IPS-11a (cell line): ENCODE data around the gene VAV3.

Experiments used
- H3K4me3 ChIP-seq: one replicate; pipeline ENCODE4 v1.5.1; 2013; ENCODE audit warnings: low read depth, low read length, control low read depth

VAV3 gene

DNA sequence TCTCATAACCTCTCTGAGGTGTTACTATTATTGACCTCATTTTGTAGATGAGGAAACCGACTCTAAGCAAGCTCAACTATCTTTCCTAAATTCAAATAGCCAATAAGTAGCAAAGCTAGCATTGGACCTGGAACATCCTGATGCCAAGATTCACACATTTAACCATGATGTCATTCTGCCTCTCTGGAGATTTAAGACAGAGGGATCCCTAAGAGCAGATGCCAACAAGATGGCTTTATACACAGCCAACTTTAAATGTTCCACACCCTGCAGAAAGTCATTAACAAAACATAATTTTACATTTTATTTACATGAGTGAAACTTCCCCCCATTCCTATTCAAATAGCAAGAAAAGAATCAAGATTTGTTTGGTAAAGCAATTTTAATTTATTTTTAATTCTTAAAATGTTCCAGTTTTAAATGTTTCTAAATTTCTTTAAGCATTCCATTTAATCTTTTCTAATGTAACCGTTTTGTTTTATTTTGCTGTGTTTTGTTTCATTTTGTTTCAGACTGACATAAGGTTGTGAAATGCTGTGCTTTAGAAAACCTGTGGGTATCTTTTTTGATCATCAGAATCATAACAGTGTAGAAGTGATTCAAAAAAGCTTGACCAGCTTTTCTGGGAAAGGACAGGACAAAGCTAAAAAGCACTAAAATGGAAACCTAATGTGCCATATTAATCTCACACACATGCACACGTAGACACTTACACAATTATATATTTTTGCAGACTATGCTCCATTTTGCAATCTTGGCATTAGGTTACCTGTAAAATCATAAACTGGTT lies 7.6 kb upstream of the VAV3 start:
- H3K4me3 ChIP-seq = no peak overlapping the region

DNA sequence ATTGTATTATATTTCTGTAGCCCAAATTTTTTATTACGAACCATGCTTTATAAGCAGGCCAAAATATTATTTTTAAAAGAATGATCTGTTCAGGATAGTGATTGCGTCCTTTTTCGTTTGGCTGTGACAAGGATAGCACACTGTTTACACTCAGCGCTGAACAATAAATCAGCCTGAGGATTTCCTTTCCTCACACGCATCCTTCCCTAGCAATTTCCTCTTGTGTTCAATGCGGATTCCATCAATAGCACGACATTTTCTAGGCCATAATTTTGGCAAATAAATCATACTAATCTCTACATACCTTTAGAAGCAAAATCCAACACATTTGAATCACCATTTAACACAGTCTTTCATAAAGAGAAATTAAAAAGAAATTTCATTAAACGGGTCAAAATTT lies 1.6 kb upstream of the VAV3 start:
- no peak overlapping the region for H3K4me3 ChIP-seq

GRCh38 chr1:107964336-107965109 lies 457 bp downstream of the VAV3 start:
- H3K4me3 ChIP-seq = peak overlapping the region; percentile 67

GRCh38 chr1:107963601-107964335 lies 1.2 kb downstream of the VAV3 start:
- H3K4me3 ChIP-seq = peak overlapping the region; percentile 67

DNA sequence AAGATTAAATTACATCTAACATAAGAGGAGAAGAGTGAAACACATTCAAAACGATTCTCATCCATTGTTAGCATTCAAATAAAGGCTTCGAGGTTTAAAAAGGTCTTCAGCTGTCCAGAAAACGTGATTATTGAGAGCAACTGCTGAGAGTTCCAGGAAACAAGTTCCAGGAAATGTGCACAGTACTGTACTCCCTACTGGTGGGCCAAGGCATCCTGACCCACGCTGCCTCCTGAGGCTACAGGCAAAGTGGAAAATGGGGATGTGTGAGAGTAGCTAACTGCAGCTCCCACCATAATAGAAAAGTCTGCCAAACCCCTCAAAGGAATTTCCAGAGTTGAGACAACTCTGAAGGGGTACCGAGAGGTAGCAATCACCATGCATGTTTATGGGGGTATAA lies 2.0 kb downstream of the VAV3 start:
- no peak overlapping the region for H3K4me3 ChIP-seq

GRCh38 chr1:107954719-107955415 lies 10.1 kb downstream of the VAV3 start:
- H3K4me3 ChIP-seq = no peak overlapping the region

- H3K4me3 ChIP-seq = no peak overlapping the region
These were observed 10.9 kb downstream of the VAV3 start for GRCh38 chr1:107954126-107954525.

GRCh38 chr1:107953556-107953955 lies 11.4 kb downstream of the VAV3 start:
- no peak overlapping the region for H3K4me3 ChIP-seq

DNA sequence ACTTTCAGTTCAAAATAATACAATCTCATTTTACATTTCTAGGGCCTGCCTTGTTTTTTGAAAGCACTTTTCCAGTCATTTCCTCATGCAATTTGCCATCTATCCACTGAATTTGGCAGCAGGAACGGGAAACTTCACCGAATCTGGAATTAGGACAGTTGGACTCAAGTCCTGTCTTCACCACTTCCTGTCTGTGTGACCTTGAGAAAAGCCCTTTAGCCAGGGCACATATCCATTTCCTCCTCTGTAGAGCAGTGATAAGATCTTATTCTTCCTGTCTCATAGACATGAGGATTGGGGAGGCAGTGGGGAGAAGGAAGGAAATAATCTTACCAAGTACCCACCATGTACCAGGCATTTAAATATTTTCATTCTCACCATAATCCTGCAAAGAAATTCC lies 12.0 kb downstream of the VAV3 start:
- H3K4me3 ChIP-seq = no peak overlapping the region

GRCh38 chr1:107950464-107950863 lies 14.5 kb downstream of the VAV3 start:
- no peak overlapping the region for H3K4me3 ChIP-seq

DNA sequence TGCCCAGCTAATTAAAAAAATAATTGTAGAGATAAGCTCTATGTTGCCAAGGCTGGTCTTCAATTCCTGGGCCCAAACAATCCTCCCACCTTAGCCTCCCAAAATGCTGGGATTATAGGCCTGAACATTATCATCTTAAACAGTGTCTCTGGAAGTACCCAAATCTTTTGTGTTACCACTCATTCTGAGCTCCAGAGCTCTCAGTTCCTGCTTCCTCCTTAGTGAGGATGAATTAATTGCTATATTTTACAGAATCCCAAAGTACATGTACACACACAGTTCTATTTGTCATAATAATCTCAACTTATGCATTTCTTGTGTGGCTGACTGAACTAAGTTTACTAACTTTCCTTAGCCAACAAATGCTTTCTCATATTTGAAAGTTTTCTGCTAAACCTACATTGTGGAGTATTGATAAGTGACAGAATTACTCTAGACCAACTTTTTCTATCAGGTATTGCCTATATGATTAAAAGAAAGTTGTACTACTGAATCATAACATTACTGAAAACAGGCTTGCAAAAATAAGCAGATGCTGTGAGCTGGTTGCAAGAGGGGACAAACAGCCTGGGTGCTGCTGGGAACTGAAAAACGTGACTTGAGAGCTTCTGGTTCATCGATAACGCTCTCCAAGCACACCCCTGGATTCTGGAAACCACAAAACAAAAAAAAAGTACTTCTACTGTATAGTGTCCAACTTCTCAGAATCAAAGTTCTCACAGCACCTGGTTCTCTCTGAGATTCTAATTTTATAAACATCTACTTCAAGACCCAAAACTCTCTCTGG lies 15.3 kb downstream of the VAV3 start:
- no peak overlapping the region for H3K4me3 ChIP-seq

DNA sequence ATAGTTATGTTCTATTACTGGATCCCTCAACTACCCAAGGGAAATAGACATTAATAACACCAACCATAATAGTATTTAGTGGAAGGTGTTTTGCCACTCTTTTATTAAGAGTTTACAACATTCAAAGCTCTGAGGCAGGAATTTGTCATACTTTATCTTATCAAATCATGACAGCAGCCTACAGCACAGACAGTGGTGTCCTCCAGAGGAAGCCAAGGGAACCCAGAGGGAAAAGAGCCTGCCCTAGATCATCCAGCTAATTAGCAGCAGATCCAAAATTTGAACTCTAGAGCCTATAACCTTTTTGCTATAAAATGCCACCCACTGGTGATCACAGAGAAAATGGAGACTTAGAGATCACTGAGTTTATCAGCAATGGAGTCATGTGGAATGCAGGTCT lies 18.2 kb downstream of the VAV3 start:
- H3K4me3 ChIP-seq = no peak overlapping the region

DNA sequence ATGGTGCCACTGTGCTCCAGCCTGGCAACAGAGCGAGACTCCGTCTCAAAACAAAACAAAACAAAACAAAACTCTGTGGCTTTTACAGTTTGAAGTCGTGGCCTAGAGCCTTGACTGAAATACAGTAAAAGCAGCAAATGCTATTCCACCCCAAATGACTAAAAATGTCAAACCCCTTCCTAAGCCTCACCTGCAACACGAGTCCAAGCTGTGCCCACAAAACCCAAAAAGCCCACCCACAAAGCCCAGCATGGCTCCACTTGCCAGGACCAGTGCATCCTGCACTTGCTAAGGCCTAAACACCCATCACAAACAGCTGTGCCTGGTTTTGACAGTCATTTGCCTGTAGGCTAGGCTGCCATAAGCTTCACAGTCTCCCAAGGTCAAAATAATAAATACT lies 21.3 kb downstream of the VAV3 start:
- no peak overlapping the region for H3K4me3 ChIP-seq

DNA sequence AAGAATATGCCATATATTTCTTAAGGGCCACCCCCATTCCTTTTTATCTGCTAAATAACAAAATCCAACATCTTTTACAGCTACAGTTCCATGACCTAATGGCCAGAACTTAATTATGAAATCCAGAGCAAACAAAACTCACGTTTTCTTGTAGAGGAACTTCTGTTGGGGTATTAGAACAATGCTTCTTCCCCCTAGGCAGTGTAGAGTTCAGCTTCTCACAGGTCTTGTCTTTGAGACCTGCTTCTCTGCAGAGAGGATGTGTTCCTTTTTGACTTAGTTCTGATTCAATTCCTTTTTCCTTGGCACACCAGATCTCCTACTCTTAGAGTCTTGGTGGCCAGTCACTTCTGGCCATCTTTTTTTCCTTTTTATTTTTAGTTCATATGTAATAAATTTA lies 22.2 kb downstream of the VAV3 start:
- no peak overlapping the region for H3K4me3 ChIP-seq

GRCh38 chr1:107941531-107941930 lies 23.4 kb downstream of the VAV3 start:
- no peak overlapping the region for H3K4me3 ChIP-seq

DNA sequence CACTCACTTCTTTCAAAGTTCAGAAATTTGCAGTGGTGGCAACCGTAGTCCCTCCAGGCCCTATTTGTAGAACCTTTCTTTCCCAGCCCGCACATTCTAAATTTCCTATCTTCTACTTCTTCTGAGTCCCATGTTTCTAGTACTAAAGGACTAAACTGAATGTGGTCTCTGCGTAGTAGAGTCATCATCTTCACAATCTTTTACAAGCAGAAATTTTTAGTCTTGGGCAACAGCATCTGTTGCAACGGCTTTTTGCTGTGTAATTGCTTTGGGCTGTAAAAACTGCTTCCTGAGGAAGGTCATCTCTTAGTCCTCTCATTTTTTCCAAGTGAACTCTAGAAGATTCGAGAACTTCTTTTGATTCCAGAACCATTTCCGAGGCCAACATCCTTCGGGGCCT lies 23.9 kb downstream of the VAV3 start:
- H3K4me3 ChIP-seq = no peak overlapping the region

DNA sequence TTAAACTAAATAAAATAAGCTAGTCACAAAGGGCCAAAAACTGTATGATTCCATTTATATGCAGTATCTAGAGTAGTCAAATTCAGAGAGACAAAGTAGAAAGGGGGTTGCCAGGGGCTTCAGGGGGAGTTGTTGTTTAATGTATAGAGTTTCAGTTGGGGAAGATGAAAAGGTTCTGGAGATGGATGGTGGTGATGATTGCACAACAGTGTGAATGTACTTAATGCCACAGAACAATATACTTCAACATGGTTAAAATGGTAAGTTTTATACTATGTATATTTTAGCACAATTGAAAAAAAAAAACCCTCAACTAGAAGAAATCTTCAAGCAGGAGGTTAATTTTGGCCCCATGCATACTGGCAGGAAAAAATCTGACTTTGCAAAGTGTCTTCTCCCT lies 24.3 kb downstream of the VAV3 start:
- H3K4me3 ChIP-seq = no peak overlapping the region

DNA sequence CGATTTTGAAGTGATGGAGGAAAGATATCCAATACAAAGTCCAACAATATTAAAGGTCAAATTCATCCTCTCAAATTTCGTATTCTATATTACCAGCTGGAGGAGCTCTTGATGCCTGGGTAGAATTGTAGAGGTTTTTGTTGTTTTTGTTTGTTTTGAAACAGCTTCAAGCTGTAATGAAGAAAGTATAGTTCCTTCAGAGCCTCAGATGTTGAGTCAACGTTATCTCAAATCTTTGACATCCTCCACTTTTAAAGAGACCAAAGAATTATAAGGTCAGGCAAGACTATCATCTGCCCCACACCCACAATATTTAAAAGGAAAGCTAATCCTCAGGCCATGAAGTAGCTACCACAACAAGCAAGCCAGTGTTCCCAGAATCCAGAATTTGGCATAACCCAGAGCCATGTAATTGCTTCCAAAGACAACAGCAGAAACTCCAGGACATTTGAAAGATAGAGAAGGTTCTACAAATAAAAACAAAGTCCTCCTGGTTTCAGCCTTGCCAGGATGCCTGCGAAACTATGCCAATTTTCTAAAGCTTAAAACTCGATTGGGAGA lies 24.9 kb downstream of the VAV3 start:
- no peak overlapping the region for H3K4me3 ChIP-seq

GRCh38 chr1:107939256-107939655 lies 25.7 kb downstream of the VAV3 start:
- H3K4me3 ChIP-seq = no peak overlapping the region
